ENCODE results near the gene FCHO1. TPM values are rescaled to one million over a fixed set of nuclear protein-coding genes. Genes with fewer than 3 reads are reported as not detected.

Gene FCHO1
- total and polyA plus RNA-seq, 12 donors = 0.91 to 7.1 (median 2.9) TPM

Other genes starting within 250 kb of the FCHO1 start
- 100 to 1,000 TPM in 7 of 9 donors, 10 to 100 TPM in 2; 80.4 to 181 (median 125) TPM for gene PGLS, start 239.8 kb upstream of the FCHO1 start, total RNA-seq
- gene PGLS, start 239.8 kb upstream of the FCHO1 start, polyA plus RNA-seq = 100 to 1,000 TPM in 2 of 3 donors, 10 to 100 TPM in 1; 36.1 to 200 (median 134) TPM
- 10 to 100 TPM; 23.5 to 79.1 (median 59.3) TPM for gene COLGALT1, start 195.8 kb upstream of the FCHO1 start, total RNA-seq
- gene COLGALT1, start 195.8 kb upstream of the FCHO1 start, polyA plus RNA-seq = 10 to 100 TPM; 30.7 to 81.0 (median 39.8) TPM
- 1 to 10 TPM in 7 of 9 donors, under 1 TPM in 2; 0.57 to 5.3 (median 1.6) TPM for gene UNC13A, start 63.1 kb upstream of the FCHO1 start, total RNA-seq
- 1 to 10 TPM; 1.5 to 9.7 (median 5.1) TPM for gene UNC13A, start 63.1 kb upstream of the FCHO1 start, polyA plus RNA-seq
- 10 to 100 TPM in 8 of 9 donors, 1 to 10 TPM in 1; 7.7 to 97.2 (median 45.2) TPM for gene MAP1S, start 32.0 kb upstream of the FCHO1 start, total RNA-seq
- gene MAP1S, start 32.0 kb upstream of the FCHO1 start, polyA plus RNA-seq = 10 to 100 TPM in 2 of 3 donors, 1 to 10 TPM in 1; 6.6 to 66.1 (median 43.4) TPM
- gene B3GNT3, start 43.7 kb downstream of the FCHO1 start, total RNA-seq = under 1 TPM in 1 of 9 donors, not detected in 8; 0.39 TPM
- gene B3GNT3, start 43.7 kb downstream of the FCHO1 start, polyA plus RNA-seq = under 1 TPM in 1 of 3 donors, not detected in 2; 0.03 TPM
- gene INSL3, start 70.0 kb downstream of the FCHO1 start, total RNA-seq = under 1 TPM in 2 of 9 donors, not detected in 7; 0.17 to 0.29 TPM
- under 1 TPM in 2 of 3 donors, not detected in 1; 0.27 to 0.40 TPM for gene INSL3, start 70.0 kb downstream of the FCHO1 start, polyA plus RNA-seq
- 10 to 100 TPM in 3 of 9 donors, 1 to 10 TPM in 6; 1.8 to 15.5 (median 8.8) TPM for gene JAK3, start 96.5 kb downstream of the FCHO1 start, total RNA-seq
- 10 to 100 TPM in 1 of 3 donors, 1 to 10 TPM in 2; 2.1 to 11.3 (median 6.9) TPM for gene JAK3, start 96.5 kb downstream of the FCHO1 start, polyA plus RNA-seq
- gene RPL18A, start 108.4 kb downstream of the FCHO1 start, total RNA-seq = 1,000 to 10,000 TPM in 8 of 9 donors, 100 to 1,000 TPM in 1; 952 to 2,121 (median 1,385) TPM
- gene RPL18A, start 108.4 kb downstream of the FCHO1 start, polyA plus RNA-seq = 1,000 to 10,000 TPM in 2 of 3 donors, 100 to 1,000 TPM in 1; 345 to 1,991 (median 1,151) TPM
- not detected for gene SLC5A5, start 120.5 kb downstream of the FCHO1 start, total RNA-seq
- under 1 TPM in 1 of 3 donors, not detected in 2; 0.03 TPM for gene SLC5A5, start 120.5 kb downstream of the FCHO1 start, polyA plus RNA-seq
- 10 to 100 TPM; 25.8 to 70.0 (median 64.0) TPM for gene CCDC124, start 181.5 kb downstream of the FCHO1 start, total RNA-seq
- 100 to 1,000 TPM in 2 of 3 donors, 10 to 100 TPM in 1; 11.3 to 143 (median 114) TPM for gene CCDC124, start 181.5 kb downstream of the FCHO1 start, polyA plus RNA-seq
- 1 to 10 TPM in 1 of 9 donors, under 1 TPM in 7, not detected in 1; 0.22 to 2.5 (median 0.70) TPM for gene KCNN1, start 215.6 kb downstream of the FCHO1 start, total RNA-seq
- gene KCNN1, start 215.6 kb downstream of the FCHO1 start, polyA plus RNA-seq = under 1 TPM in 2 of 3 donors, not detected in 1; 0.16 to 0.47 TPM